Rectal smooth muscle tissue (tissue), 1 donor: ENCODE data around the gene SSTR3.
"Not testable (repeated sequence)": the region's sequence is repeated elsewhere in the genome, so short reads cannot be mapped to it uniquely, and the experiment has no call there.

Source experiments
- H3K27ac ChIP-seq: one replicate; pipeline ENCODE4 v1.7.0; 2013; ENCODE audit warnings: low read depth, low read length, inconsistent platforms
- H3K27me3 ChIP-seq: one replicate; pipeline ENCODE4 v1.7.0; 2013; ENCODE audit warnings: low read length; ENCODE audit not compliant: control insufficient read depth, insufficient read depth
- H3K36me3 ChIP-seq: one replicate; pipeline ENCODE4 v1.7.0; 2013; ENCODE audit warnings: low read length; ENCODE audit not compliant: control insufficient read depth, insufficient read depth
- H3K4me1 ChIP-seq: one replicate; pipeline ENCODE4 v1.7.0; 2013; ENCODE audit warnings: low read length; ENCODE audit not compliant: control insufficient read depth, insufficient read depth
- H3K4me3 ChIP-seq: one replicate; pipeline ENCODE4 v1.7.0; 2013; ENCODE audit warnings: low read length
- H3K9ac ChIP-seq: one replicate; pipeline ENCODE4 v1.7.0; 2013; ENCODE audit warnings: low read length

Gene SSTR3

GRCh38 chr22:37251836-37252235 is 39.6 kb upstream of the SSTR3 start:
- not testable (repeated sequence) for H3K27ac ChIP-seq, H3K27me3 ChIP-seq, H3K4me3 ChIP-seq, H3K4me1 ChIP-seq, H3K36me3 ChIP-seq, H3K9ac ChIP-seq

GRCh38 chr22:37249986-37250385 is 37.7 kb upstream of the SSTR3 start:
- Histone ChIP-seq H3K9ac (no peak overlapping the region), H3K27me3 (no peaks in the 10 kb centered on the region), H3K27ac (no peak overlapping the region), H3K4me3 (no peak overlapping the region), H3K4me1 (no peaks in the 10 kb centered on the region), H3K36me3 (no peaks in the 10 kb centered on the region)

GRCh38 chr22:37248251-37248650 is 36.0 kb upstream of the SSTR3 start:
- Histone ChIP-seq H3K27me3 (peaks cover 6% of the 10 kb centered on the region), H3K4me3 (no peak overlapping the region), H3K9ac (no peak overlapping the region), H3K4me1 (no peaks in the 10 kb centered on the region), H3K27ac (no peak overlapping the region), H3K36me3 (no peaks in the 10 kb centered on the region)

DNA sequence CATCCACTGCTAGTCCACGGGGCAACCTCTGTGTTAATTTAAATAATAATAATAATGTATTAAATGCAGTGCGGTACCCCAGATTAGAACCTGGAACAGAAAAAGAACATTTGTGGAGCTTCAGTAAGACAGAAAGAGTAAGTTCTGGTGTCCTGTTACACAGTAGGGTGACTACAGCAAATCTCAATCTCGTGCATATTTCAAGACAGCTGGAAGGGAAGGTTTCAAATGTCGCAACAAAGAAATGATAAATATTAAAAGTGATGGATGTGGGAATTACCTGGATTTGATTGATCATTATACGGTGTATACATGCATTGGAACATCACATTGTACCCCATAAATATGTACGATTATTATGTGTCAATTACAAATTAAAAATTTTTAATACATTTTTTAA is 33.5 kb upstream of the SSTR3 start:
- Histone ChIP-seq H3K9ac (no peak overlapping the region), H3K4me3 (no peak overlapping the region), H3K27me3 (peaks cover 6% of the 10 kb centered on the region), H3K4me1 (no peaks in the 10 kb centered on the region), H3K27ac (no peak overlapping the region), H3K36me3 (no peaks in the 10 kb centered on the region)

DNA sequence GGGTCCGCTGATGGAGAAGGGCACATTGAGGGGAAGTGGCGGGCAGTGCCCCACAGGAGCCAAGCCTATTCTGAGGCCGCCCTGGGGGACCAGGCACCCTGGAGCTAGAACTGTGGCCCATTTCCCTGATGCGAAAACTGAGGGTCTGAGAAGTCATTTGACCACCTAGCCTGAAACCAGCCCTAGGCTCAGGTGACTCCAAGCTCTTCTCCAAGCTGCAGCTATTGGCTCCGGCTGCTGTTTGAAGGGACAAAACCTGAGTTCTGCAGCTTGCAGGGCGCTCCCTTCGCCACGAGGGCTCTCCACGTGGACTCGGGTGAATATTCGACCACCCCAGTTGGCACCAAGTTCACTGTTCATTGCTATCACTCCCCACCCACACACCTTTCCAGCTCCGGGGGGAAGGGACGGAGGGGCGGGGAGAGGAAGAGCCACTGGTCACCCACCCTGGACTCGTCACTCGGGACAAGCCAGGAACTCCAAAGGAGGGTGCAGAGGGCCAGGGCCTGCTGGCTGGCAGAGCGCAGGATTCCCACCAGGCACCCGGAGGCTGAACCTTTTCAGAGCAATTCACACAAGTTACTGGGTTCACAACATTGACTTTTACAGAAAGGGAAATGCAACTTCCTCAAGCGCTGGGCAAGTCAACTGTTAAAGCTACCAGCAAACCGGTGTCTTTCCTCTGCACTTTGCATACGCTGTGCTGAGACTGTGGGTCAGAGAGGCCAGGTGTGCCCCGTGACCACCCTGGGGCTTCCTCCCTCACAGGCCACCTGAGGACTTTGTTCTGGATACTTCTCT is 32.8 kb upstream of the SSTR3 start:
- H3K4me1 ChIP-seq = no peaks in the 10 kb centered on the region
- no peak overlapping the region for H3K27ac ChIP-seq
- no peak overlapping the region for H3K9ac ChIP-seq
- peaks cover 6% of the 10 kb centered on the region for H3K27me3 ChIP-seq
- no peak overlapping the region for H3K4me3 ChIP-seq
- H3K36me3 ChIP-seq = no peaks in the 10 kb centered on the region

DNA sequence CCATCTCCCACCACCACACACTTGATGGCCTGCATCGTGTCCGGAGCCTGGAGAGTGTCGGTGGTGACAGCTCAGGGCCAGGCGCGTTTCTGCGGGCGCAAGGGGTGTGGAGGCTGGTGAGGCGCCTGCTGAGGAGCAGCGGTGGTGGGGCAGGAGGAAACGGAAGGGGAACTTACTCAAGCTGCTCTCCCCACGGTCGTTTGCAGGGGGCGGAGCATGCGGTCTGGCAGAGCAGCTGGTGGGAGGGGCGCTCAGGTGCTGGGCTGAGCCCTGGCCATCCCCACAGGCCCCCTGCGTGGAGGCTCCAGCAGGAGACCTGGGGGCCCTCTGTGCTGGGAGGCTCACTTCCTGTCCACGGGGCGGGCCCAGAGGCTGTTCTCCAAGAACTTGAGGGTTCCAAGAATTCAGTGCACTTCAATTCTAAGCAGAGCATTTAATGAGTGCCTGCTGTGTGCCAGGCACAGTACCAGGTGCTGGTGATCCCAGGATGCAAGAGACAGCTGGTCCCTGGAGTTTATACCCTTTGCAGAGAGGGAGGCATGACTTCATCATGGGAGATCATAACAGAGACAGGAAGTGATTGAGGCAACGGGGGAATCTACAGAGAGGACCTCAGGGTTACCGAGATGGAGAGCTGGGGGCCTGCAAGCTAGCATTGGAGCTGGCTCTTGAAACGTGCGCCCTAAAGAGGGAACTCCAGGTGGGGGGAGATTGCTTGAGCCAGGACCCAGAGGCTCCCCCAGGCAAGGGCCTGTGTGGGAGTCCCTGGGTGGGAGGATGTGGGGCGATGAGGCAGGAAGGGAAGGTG is 32.0 kb upstream of the SSTR3 start, which contains the start of gene RAC2:
RAC2 (minus strand) TSS at position 156 of the 808 bp plus-strand sequence; CDS start at position 35, 121 bp downstream.
- peaks cover 3% of the 10 kb centered on the region for H3K36me3 ChIP-seq
- H3K27ac ChIP-seq = no peak within 1 kb of the TSS
- peak within 1 kb of the TSS; percentile 63 for H3K4me3 ChIP-seq
- H3K27me3 ChIP-seq = peaks cover 6% of the 10 kb centered on the region
- no peaks in the 10 kb centered on the region for H3K4me1 ChIP-seq
- peak within 1 kb of the TSS; percentile 53 for H3K9ac ChIP-seq

DNA sequence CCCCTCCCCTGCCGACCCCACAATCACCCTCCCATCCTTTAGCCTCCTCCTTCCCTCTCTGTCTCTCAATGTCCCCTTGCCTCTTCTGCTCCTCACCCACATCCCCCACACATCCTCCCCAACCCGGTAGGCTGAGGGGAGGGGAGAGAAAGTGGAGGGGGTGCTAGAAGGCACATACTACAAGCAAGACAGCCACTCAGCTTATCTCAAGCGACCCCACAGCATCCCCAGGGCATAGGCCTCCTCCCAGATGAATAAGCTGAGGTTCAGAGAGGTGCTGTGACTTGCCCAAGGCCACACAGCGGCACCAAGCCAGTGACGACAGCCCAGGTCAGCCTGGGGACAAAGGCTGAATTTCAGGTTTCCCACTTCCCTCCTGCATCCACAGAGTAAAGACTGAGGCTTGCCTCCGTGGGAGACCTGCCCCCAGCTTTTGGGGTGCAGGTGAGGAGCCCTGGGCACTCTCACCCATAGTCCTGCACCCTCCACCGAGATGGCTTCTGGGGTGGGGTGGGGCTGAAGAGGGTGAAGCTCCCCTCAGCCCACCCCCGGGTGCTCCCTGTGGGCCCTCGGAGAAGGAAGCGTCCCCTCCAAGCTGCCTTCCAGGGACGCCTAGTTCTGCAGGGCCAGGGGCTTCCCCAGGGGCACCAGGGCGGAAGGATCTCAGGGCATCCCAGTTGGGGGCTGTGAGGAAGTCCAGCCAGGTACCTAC is 31.3 kb upstream of the SSTR3 start:
- Histone ChIP-seq H3K9ac (peak overlapping the region; percentile 53), H3K27ac (no peak overlapping the region), H3K4me1 (no peaks in the 10 kb centered on the region), H3K27me3 (peaks cover 6% of the 10 kb centered on the region), H3K4me3 (peak overlapping the region; percentile 63), H3K36me3 (peaks cover 3% of the 10 kb centered on the region)

DNA sequence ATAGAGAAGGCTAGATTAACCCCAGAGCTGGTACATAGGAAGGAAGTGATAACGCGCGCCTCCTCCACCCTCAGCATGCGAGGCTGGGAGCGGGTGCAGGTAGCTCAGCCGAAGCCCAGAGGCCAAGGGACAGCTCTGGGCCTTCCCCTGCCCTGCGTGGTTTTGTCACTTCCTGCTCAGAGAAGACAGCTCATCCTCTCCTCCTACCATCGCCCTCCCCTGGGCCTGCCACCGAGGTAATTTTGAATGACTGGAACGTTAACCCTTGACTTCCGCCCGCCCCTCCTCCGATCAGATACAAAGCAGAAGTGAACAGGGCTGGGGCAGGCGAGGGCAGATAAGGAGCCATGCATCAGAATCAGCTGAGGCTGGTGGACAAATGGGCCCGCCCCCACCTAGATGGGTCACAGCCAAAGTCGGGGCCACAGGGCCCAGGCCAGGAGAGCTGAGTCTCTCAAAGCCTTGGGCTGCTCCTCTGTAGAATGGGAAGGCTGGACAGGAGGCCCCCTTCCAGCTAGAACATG is 30.2 kb upstream of the SSTR3 start:
- peak overlapping the region; percentile 63 for H3K4me3 ChIP-seq
- peaks cover 3% of the 10 kb centered on the region for H3K36me3 ChIP-seq
- peaks cover 6% of the 10 kb centered on the region for H3K27me3 ChIP-seq
- H3K27ac ChIP-seq = no peak overlapping the region
- peak overlapping the region; percentile 30 for H3K9ac ChIP-seq
- no peaks in the 10 kb centered on the region for H3K4me1 ChIP-seq

DNA sequence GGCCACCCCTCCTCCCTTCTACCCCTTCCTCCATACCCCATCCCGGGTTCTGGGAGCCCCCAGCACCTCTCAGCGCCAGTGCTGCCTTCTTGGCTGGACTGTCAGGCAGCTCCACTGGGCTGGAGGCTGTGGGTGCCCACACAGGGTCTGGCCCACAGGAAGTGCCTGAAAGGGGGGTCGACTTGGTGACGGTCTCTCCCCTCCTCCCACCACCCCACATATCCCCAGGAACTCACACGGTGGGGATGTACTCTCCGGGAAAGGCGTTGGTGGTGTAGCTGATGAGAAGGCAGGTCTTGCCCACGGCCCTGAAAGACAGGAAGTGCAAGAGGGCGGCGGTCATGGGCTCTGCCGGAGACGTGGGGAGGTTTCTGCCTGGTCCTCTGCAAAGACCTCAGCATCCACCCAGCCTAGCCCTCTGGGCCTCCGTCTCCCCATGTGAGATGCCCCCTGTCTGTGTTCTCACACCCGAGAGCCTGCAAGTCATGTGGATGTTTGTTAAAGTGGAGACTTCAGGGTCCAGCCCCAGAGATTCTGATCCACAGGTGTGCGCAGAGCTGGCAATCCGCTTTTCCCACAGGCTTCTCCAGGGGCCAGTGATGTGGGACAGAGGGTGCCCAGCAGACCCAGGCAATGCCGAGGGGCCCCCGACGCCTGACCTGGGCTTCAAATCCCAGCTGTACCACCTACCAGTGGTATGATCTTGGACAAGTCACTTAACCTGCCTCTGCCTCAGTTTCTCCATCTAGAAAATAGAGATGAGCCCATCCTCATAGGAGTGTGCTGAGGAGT is 29.3 kb upstream of the SSTR3 start:
- Histone ChIP-seq H3K27ac (no peak overlapping the region), H3K9ac (no peak overlapping the region), H3K27me3 (peaks cover 6% of the 10 kb centered on the region), H3K4me3 (peak overlapping the region; percentile 45), H3K4me1 (no peaks in the 10 kb centered on the region), H3K36me3 (peaks cover 3% of the 10 kb centered on the region)

DNA sequence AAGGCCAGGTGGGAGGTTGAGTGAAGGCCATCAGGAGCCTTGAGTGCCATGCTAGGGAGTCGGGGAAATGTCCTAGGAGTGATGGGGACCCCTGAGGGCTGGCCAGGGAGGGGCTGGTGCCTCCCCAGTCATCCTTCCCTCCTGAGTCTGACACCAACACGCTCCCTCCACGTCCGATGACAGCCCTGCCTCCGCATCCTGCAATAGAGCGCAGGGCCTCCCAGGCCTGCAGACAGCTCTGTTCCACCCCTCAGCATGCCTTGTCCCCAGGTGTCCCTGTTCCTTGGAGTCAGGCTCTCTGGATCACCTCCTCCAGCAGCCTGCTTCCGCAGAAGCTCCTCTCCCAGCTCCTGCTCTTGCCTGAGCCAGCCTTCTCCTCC is 28.7 kb upstream of the SSTR3 start:
- H3K27me3 ChIP-seq = peaks cover 6% of the 10 kb centered on the region

DNA sequence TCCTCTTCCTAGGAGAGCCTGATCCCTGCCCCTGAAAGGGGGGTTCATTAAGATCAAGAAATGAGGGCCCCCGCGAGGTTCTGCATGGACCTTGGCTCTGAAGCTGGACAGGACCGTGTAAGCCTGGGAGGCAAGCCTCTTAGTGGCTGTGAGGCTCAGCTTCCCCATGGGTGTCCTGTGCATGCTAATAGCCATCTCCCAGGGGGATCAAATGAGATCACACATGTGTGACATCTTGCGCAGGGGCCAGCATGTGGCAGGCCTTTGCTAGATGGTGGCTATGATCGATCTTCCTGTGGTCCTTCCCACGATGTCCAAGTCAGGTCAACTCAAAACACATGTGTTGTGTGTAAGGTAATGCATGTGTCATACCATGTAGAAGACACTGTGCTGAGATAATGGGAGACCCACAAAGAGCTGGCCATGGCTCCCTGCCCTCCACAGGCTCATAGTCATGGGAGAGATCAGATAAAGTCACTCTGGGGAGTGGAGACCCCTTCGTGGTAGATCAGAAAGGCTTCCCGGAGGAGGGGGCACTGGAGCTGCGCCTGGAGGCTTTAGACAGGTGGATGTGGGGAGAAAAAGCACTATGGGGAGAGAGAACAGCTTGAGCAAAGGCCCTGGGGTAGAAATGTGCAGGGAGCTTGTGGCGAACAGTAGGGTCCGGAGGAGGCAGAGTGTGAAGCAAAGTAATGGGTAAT is 28.1 kb upstream of the SSTR3 start:
- H3K27me3 ChIP-seq = peaks cover 6% of the 10 kb centered on the region
- H3K27ac ChIP-seq = no peak overlapping the region
- no peaks in the 10 kb centered on the region for H3K4me1 ChIP-seq
- H3K4me3 ChIP-seq = no peak overlapping the region
- H3K9ac ChIP-seq = no peak overlapping the region
- peaks cover 3% of the 10 kb centered on the region for H3K36me3 ChIP-seq

More for the DNA sequence above, 28.7 kb upstream of the SSTR3 start:
- Histone ChIP-seq H3K4me1 (no peaks in the 10 kb centered on the region), H3K4me3 (peak overlapping the region; percentile 15), H3K27ac (no peak overlapping the region), H3K36me3 (peaks cover 3% of the 10 kb centered on the region), H3K9ac (no peak overlapping the region)
